HepG2 (cell line): ENCODE results near the gene DLEC1. TPM values are rescaled to one million over a fixed set of nuclear protein-coding genes. Genes with fewer than 3 reads are reported as not detected.
A peak's percentile ranks its signal among the peaks of the same experiment; 100 is the strongest.

Experiments
- CBFB ChIP-seq: sonication (generic); formaldehyde crosslinking; IDR thresholded peaks from 2 replicates; pipeline ENCODE4 v1.4.0; 2020; ENCODE audit warnings: missing genetic modification reagents
- KDM2A ChIP-seq: sonication (generic); formaldehyde crosslinking; IDR thresholded peaks from 2 replicates; pipeline ENCODE4 v1.4.0; 2020; ENCODE audit warnings: low read depth, missing genetic modification reagents, borderline replicate concordance
- MATR3 ChIP-seq: sonication (generic); formaldehyde crosslinking; IDR thresholded peaks from 2 replicates; pipeline ENCODE4 v1.4.0; 2020; ENCODE audit warnings: missing genetic modification reagents
- PITX1 ChIP-seq: sonication (generic); formaldehyde crosslinking; IDR thresholded peaks from 2 replicates; pipeline ENCODE4 v1.5.1; 2020; ENCODE audit warnings: mild to moderate bottlenecking, missing genetic modification reagents
- RAD21 ChIP-seq: fragments of 450-650 bp; formaldehyde crosslinking; IDR thresholded peaks from 2 replicates; pipeline ENCODE4 v1.5.0; 2020; ENCODE audit warnings: mild to moderate bottlenecking
- RFX5 ChIP-seq: IDR thresholded peaks from 2 replicates; pipeline ENCODE4 v1.6.1; 2011; ENCODE audit warnings: low read depth, low read length, improper control_type of control experiment
- RXRB ChIP-seq: IDR thresholded peaks from 2 replicates; pipeline ENCODE4 v1.6.1; 2016; ENCODE audit warnings: borderline replicate concordance, missing genetic modification reagents, missing compliant biosample characterization
- SP5 ChIP-seq: IDR thresholded peaks from 2 replicates; pipeline ENCODE4 v1.6.1; 2016; ENCODE audit warnings: low read depth, borderline replicate concordance
- SPEN ChIP-seq: sonication (generic); formaldehyde crosslinking; IDR thresholded peaks from 2 replicates; pipeline ENCODE4 v1.5.1; 2020; ENCODE audit warnings: low read depth, mild to moderate bottlenecking, missing genetic modification reagents
- ZNF282 ChIP-seq: fragments of 450-650 bp; IDR thresholded peaks from 2 replicates; pipeline ENCODE4 v1.6.1; 2018; ENCODE audit not compliant: partially characterized antibody
- polyA plus RNA-seq, 8 experiments: library from polyadenylated mRNA; depleted of rRNA in 3 of 8; stranded (reverse) in 7 of 8; unstranded in 1 of 8; fragments of >200 nt; fragmentation: Illumina TruSeq in 4 of 8; extraction: Trizol in 4 of 8; gene quantifications; 2 replicates each; pipeline versions ENCODE4 v1.2.1 to v1.2.3, GENCODE V29; 2011 to 2016; ENCODE audit warnings: low read depth in 4 of 8, missing spikeins in 1 of 8, mixed read lengths in 1 of 8; ENCODE audit not compliant: insufficient read depth in 1 of 8
- total RNA-seq, 5 experiments: library from RNA; depleted of rRNA; stranded (reverse); fragments of >200 nt; fragmentation: Illumina TruSeq; extraction: Trizol; gene quantifications; 2 replicates each; pipeline ENCODE4 v1.2.3, GENCODE V29; 2016; ENCODE audit warnings: low read depth in 1 of 5
- TF ChIP-seq, protein P1 (sequence below), 2 experiments: fragments of 450-650 bp in 1 of 2; sonication (generic) in 1 of 2; formaldehyde crosslinking in 1 of 2; IDR thresholded peaks; 2 replicates each; pipeline versions ENCODE4 v1.6.1 to v1.8.0; 2016 to 2022; ENCODE audit warnings: antibody characterized with exemption in 1 of 2, mild to moderate bottlenecking in 1 of 2, missing genetic modification reagents in 1 of 2
- TF ChIP-seq, protein P2 (sequence below): sonication (generic); formaldehyde crosslinking; IDR thresholded peaks from 2 replicates; pipeline ENCODE4 v1.8.1; 2023; ENCODE audit warnings: mild to moderate bottlenecking, moderate library complexity, missing genetic modification reagents
- TF ChIP-seq, protein P3 (sequence below): sonication (generic); formaldehyde crosslinking; IDR thresholded peaks from 2 replicates; pipeline ENCODE4 v1.4.0; 2020; ENCODE audit warnings: missing genetic modification reagents

DLEC1 gene
- total and polyA plus RNA-seq, 2 of the 13 experiments (the other 11 are each of a cell fraction or from before 2014, with no cell fraction given) = 0.09 TPM; not detected in 1

DNA sequence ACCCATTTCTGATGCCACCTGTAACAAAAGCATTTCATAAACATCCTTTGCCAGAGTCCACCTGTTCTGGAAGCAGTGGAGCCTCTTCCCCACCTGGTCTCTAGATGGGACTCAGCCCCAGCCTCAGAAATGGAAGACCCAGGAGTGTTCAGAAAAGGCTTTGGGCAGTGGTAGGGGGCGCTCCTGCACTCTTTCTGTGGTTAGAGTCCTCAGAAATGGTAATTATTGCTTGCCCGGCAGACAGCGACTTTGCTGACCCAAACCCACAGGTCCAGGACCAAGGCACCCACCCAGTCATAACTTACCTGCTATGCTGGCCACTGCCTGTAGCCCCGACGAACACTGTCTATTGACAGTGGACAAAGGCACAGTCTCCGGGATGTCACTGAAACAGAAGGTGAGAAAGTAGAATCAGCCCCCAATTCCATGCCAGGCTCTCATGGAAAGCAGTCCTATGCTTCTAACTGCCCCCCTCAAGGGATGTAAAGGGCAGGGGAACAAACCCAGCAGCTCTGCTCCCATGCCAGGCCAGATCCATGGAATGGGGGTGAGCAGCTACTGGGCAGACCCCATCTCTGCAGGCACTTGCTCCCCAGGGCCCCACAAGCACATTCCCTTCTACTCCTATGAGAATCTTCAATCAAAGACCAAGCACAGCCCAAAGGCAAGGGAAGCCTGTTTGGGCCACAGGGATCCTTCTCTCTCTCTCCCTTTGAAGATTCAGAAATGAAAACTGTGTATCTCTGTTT is 92.8 kb downstream of the DLEC1 start (continued):
- TF ChIP-seq, protein P1, sequence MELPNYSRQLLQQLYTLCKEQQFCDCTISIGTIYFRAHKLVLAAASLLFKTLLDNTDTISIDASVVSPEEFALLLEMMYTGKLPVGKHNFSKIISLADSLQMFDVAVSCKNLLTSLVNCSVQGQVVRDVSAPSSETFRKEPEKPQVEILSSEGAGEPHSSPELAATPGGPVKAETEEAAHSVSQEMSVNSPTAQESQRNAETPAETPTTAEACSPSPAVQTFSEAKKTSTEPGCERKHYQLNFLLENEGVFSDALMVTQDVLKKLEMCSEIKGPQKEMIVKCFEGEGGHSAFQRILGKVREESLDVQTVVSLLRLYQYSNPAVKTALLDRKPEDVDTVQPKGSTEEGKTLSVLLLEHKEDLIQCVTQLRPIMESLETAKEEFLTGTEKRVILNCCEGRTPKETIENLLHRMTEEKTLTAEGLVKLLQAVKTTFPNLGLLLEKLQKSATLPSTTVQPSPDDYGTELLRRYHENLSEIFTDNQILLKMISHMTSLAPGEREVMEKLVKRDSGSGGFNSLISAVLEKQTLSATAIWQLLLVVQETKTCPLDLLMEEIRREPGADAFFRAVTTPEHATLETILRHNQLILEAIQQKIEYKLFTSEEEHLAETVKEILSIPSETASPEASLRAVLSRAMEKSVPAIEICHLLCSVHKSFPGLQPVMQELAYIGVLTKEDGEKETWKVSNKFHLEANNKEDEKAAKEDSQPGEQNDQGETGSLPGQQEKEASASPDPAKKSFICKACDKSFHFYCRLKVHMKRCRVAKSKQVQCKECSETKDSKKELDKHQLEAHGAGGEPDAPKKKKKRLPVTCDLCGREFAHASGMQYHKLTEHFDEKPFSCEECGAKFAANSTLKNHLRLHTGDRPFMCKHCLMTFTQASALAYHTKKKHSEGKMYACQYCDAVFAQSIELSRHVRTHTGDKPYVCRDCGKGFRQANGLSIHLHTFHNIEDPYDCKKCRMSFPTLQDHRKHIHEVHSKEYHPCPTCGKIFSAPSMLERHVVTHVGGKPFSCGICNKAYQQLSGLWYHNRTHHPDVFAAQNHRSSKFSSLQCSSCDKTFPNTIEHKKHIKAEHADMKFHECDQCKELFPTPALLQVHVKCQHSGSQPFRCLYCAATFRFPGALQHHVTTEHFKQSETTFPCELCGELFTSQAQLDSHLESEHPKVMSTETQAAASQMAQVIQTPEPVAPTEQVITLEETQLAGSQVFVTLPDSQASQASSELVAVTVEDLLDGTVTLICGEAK (IDR thresholded peaks at IDR 0.05) = no peak
- TF ChIP-seq, protein P1 (CRISPR knock-in tag; IDR thresholded peaks at IDR 0.05) = no peak
- 0 out of 2 replicates have a peak, but pooled peaks have one; percentile 25 for TF ChIP-seq RXRB (CRISPR knock-in tag)
- no peak for TF ChIP-seq ZNF282
- TF ChIP-seq, protein P2, sequence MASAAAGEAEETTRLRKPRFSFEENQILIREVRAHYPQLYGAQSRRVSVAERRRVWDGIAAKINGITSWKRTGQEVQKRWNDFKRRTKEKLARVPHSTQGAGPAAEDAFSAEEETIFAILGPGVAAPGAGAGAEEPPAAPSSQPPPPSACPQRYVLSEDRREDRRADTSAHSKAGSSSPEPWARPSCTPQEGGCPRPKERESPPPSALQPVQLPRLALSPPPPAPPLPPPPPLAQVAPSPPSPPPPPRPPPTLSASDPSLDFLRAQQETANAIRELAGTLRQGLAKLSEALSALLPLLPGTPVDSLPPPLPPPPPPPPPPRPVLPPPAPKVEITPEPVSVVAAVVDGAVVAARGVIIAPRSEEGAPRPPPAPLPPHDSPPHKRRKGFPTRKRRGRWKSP (CRISPR knock-in tag) = no peak
- TF ChIP-seq KDM2A (CRISPR knock-in tag) = no peak
- TF ChIP-seq SPEN (CRISPR knock-in tag) = peak; percentile 25; the same call in 1 of the 2 replicates
- TF ChIP-seq RFX5 = no peak
- no peak for TF ChIP-seq CBFB (CRISPR knock-in tag)
- TF ChIP-seq, protein P3, sequence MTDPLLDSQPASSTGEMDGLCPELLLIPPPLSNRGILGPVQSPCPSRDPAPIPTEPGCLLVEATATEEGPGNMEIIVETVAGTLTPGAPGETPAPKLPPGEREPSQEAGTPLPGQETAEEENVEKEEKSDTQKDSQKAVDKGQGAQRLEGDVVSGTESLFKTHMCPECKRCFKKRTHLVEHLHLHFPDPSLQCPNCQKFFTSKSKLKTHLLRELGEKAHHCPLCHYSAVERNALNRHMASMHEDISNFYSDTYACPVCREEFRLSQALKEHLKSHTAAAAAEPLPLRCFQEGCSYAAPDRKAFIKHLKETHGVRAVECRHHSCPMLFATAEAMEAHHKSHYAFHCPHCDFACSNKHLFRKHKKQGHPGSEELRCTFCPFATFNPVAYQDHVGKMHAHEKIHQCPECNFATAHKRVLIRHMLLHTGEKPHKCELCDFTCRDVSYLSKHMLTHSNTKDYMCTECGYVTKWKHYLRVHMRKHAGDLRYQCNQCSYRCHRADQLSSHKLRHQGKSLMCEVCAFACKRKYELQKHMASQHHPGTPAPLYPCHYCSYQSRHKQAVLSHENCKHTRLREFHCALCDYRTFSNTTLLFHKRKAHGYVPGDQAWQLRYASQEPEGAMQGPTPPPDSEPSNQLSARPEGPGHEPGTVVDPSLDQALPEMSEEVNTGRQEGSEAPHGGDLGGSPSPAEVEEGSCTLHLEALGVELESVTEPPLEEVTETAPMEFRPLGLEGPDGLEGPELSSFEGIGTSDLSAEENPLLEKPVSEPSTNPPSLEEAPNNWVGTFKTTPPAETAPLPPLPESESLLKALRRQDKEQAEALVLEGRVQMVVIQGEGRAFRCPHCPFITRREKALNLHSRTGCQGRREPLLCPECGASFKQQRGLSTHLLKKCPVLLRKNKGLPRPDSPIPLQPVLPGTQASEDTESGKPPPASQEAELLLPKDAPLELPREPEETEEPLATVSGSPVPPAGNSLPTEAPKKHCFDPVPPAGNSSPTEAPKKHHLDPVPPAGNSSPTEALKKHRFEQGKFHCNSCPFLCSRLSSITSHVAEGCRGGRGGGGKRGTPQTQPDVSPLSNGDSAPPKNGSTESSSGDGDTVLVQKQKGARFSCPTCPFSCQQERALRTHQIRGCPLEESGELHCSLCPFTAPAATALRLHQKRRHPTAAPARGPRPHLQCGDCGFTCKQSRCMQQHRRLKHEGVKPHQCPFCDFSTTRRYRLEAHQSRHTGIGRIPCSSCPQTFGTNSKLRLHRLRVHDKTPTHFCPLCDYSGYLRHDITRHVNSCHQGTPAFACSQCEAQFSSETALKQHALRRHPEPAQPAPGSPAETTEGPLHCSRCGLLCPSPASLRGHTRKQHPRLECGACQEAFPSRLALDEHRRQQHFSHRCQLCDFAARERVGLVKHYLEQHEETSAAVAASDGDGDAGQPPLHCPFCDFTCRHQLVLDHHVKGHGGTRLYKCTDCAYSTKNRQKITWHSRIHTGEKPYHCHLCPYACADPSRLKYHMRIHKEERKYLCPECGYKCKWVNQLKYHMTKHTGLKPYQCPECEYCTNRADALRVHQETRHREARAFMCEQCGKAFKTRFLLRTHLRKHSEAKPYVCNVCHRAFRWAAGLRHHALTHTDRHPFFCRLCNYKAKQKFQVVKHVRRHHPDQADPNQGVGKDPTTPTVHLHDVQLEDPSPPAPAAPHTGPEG (CRISPR knock-in tag) = no peak
- TF ChIP-seq SP5 = no peak
- no peak for TF ChIP-seq MATR3 (CRISPR knock-in tag)
- 0 out of 2 replicates have a peak, but pooled peaks have one; percentile 26 for TF ChIP-seq PITX1 (CRISPR knock-in tag)
- TF ChIP-seq RAD21 (CRISPR knock-in tag) = peak; percentile 59; the same call in 1 of the 2 replicates
